Activated CD4-positive, CD25-positive, alpha-beta regulatory T cell treated with anti-CD3 and anti-CD28 coated beads, Interleukin-2, amount 50 U/mL, for 16 hours (primary cell): Measurements from ENCODE around the gene ACTN1.

ENCODE experiments used
- DNase-seq: peaks from one replicate; pipeline ENCODE4 v3.0.0-alpha.2; 2020; ENCODE audit warnings: low read depth, low spot score

Gene ACTN1

DNA sequence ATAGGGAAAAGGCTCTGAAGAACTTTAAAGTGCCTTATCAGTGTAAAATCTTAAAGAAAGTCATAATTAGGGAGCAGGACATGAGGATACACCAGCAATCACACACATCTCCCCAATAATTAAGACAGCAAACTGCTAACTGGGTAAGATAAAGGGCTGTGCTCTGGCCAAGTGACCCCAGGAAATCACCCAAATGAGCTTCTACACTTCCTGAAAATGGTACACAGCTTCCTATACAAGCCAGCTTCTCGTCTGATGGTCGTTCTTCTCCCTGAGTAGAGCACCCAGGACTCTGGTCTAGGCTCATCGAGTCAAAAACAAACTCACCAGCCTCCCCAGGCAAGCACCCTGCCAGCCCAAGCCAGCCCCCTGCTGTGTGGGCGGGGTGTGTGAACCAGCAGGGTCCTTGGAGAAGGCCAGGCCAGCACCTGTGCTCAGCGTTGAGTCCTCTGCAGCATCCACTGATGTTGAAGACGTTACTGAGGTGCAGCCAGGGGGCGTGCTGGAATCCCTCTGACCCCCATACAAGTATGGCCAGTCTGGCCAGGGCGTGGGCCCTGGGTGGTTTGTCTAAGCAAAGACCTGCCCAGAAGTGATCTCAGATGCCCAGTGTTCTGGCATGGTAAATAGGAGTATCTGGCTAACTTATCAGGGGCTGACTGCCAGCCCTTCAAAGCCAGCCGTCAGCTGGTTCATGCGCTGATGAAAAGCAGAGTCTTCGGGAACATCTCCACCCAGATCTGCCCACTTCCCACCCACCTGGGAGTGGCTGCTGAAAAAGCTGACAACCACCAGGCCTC lies 41.4 kb downstream of the ACTN1 start:
- no peak for DNase-seq

DNA sequence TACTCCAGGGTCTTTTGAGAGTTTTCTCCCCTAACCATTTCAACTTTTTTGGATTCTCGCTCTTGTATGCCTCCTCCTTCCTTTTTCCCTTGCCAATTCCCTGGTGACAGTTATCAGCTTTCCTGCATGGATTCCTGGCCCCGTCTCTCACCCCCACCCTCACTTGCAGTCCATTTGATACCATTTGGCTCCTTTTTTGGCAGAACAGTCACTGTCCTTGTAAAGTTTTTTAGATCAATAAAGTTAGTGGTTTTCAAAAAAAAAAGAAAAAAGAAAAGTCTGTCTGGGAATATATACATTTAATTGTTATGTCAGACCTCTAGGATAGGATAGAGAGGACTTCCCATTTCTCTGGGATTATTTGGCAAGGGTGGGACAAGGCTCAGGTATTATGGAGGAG lies 42.1 kb downstream of the ACTN1 start:
- no peak for DNase-seq

DNA sequence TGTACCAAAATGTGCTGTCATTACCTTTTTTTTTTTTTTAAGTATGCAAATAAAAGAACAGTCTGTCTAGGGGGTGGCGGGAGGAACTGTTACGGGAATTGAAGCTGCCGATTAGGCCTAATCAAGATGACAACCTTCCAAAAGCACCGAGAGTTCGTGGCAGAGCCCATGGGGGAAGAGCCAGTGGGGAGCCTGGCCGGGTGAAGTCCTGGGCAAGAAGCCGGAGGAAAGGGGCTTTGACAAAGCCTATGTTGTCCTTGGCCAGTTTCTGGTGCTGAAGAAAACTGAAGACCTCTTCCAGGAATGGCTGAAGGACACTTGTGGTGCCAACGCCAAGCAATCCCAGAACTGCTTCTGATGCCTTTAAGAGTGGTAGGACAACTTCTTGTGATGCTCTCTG lies 42.6 kb downstream of the ACTN1 start:
- no peak for DNase-seq

DNA sequence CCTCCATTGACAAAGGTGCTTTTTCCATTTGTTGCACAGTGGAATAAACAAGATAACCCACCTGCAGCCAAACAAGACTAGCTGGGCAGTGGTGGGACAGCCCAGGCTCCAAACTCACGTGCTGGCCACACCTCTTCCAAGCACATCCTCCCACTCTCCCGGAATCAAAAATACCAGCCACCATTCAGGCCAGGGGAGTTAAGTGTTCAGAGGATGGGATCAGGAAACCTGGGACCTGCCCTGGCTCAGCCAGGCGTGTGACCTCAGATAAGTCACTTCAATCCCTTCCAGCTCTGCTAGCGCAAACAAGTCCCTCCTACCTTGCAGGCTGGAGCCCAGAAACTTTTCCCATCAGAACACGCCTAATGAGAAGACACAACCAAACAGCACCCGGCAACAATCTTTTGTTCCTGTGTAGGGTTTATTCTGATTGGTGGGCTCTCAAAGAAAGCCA lies 43.3 kb downstream of the ACTN1 start:
- DNase-seq: no peak

DNA sequence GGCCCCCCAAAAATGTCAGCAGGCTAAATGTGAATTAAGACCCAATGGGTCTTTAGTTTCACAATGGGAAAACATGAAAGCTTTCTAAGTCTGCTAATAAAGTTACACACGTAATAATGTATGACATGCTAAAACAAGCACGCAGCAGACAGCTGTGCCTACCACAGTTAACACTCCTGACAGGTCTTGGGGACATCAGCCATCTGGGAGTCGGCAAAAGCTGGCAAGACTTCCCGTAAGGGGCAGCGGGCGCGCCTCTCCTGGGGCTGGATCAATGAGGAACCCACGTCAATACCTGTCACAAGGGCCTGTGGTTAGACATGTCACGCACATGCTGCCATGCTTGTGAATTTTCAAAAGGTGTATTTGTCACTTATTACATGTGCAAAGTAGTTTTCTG lies 45.0 kb downstream of the ACTN1 start:
- DNase-seq: no peak

DNA sequence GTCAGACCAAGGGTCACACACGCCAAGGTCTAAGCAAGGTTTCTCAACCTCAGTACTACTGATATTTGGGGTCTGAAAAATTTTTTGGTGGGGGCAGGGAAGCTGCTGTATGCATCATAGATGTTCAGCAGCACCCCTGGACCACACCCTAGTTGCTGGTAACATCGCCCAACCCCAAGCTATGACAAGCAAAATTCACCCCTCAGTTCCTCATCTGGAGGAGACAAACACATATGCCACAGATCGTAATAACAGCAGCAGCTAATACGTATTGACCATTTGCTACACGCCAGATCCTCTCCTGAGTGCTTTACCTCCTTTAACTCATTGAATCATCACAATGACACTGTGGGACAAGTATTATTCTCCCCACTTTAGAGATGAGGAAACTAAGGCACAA lies 46.4 kb downstream of the ACTN1 start:
- DNase-seq: no peak

DNA sequence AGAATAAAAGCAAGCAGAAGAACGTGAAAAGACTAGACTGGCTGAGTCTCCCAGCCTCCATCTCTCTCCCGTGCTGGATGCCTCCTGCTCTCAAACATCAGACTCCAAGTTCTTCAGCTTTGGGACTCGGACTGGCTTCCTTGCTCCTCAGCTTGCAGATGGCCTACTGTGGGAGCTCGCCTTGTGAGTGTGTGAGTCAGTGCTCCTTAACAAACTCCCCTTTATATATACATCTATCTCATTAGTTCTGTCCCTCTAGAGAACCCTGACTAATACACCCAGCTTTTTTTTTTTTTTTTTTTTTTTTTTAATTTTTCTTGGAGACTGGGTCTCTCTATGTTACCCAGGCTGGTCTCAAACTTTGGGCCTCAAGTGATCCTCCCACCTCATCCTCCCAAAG lies 46.9 kb downstream of the ACTN1 start:
- no peak for DNase-seq

DNA sequence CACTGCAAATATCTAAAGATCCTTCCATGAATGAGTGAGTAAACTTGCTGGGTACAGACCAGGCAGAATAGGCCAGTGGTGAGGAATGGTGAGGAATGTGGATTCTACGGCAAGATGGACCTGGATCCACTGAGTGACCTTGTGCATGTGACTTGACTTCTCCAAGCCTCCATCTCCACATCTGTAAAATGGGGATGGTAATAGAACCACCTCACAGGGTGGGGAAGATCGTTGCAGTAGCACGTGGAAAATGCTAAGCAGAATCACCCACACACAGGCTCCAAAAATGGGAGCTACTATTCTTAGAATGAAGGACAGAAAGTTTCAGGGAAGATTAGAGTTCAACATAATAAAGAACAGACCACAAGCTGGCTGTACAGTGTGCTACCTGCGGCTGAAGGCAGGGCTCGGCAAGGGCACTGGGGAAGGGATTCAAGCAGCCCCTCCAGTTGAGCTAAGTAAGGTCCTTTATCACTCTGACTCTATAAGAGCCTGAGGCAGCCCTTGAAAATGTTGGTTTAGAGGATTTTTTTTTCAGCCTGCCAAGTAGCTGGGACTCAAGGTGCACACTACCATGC lies 47.5 kb downstream of the ACTN1 start:
- no peak for DNase-seq

DNA sequence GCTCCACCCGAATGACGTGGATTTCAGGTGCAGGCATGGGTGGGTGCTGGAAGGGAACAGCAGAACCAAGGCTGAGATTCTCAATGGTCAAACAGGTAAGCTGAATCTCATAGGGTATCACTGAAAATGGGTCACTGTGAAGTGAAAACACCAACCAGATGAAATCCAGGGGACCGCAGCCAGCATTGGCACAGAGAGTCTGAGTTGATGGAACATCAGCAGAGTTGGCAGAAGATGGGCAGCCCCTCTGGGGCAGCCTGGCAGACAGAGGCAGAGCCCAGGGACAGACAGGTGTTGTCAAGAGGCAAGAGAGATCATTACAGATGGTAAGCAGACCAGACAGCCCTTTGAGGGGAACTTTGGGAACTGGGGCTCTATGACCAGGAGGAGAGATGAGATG lies 48.0 kb downstream of the ACTN1 start:
- no peak for DNase-seq

DNA sequence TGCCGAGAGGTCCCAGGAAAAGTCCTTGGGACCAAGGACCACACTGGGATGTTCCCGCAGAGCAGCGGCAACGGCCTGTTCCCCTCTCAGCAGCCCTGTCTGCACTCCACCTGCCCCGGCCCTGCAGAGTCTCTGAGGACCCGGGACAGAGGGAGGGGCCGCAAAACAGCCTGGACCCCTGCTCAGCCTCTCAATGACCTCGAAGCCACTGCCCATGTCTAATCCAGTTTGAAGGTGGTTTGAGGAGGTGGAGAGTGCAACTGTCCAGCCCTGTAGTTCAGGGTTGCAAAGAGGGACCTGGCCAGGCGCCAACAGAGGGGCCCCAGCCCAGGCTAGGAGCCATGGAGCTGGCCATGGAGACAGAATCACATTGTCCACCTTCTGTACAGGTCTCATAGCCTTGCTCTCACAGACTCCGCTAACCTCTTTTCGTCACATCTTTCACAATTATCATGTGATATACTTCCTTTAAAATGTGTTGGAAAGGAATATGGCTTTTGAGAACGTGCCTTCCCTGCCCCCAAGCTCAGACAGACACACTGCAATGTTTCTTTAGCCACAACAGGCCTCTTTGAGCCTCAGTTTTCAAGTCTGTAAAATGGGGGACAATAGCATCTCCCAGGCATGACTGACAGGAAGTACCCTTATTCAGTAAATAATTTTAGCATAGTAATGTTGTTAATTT lies 49.3 kb downstream of the ACTN1 start:
- DNase-seq: no peak

DNA sequence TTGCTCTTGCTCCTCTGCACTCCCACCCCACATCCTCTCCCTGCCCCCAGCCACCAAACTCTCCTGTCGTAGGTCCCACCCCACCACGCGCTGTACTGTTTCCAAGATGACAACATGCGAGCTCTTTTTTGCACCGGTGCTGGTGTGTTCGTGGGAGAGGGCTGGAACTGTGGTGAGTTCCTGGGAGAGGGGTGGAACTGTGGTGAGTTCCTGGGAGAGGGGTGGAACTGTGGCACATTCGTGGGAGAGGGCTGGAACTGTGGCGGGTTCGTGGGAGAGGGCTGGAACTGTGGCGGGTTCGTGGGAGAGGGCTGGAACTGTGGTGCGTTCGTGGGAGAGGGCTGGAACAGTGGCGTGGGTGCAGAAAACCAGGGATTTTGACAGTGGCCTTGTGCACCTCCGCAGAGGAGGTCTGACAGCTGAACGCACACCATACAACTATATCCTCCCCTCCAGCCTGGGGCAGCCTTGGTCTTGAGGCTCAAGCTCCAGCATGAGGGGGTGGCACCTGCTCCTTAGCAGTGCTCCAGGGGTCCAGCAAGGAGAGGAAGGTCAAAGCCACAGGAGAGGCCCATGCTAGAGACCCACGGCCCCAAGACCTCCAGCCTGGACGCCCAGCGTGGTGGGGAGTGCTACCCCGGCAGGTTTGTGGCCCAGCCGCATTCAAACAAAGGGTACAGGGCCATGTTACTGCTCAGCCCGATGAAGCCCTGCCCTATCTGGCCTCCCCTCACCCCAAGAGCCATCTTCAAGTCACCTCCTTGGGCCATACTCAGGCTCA lies 50.1 kb downstream of the ACTN1 start:
- DNase-seq: no peak

DNA sequence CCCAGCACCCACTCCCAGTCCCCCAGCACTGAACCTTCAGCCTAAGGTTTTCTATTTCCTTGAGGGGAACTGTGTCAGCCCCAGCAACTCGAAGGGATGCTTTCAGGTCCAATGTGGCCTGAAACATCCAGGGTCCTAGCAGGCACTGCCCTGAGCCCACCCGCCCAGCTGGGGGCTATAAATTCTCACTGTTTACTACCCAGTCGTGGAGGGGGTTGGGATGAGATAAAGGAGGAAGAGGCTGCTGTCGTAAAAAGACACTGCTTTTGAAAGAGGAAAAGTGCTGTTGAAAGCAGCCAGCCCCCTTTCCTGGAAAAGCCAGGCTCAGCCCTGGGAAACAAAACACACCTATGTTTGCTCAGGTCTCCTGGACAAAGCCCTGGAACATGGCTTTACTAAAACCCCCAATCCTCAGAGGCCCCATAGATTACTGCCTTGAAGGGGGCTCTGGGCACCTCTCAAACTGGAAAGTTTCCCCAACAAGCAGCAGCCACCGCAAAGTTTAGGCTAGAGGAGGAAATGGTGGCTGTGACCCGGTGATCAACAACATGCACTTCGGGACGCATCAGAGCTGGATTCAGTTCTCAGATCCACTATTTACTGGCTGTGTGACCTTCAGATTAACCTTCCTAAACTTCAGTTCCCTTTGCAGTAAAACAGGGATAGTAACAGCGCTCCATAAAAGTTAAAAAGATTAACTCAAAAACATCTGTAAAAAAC lies 51.0 kb downstream of the ACTN1 start:
- no peak for DNase-seq

DNA sequence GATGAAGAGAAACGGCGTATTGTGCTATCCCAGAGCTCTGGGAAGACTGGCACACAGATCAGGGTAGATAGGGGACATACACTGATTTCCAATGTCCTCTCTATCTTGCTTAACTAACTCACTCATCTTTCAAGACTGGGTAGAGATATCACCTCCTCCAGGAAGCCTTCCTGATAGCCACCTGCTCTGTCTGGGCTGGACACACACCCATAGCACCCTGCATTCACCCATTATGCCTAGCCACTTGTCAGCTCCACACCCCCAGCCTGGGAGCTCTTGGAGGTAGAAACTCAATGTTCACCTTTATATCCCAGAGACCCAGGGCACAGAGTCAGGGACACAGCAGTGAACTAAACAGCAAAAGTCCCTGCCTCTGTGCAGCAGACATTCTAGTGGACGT lies 52.0 kb downstream of the ACTN1 start:
- DNase-seq: no peak

DNA sequence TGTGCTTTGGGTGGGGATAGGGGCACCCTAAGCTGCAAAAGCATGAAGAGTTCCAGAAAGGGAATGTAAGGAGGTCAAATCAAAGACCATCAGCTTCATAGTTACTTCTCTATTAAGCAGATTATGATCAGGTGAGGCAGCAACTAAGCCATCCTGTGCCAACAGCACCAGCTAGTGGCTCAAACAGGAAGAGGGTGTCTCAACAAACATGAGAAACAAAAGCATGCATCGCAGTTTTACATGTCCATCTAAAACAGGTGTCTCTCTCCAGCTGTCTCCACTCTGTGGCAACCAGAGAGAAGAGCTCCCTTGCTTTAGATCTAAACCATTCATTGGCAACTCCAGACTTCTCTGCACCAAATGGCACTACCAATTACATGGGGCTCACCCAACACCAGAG lies 52.9 kb downstream of the ACTN1 start:
- DNase-seq: no peak

DNA sequence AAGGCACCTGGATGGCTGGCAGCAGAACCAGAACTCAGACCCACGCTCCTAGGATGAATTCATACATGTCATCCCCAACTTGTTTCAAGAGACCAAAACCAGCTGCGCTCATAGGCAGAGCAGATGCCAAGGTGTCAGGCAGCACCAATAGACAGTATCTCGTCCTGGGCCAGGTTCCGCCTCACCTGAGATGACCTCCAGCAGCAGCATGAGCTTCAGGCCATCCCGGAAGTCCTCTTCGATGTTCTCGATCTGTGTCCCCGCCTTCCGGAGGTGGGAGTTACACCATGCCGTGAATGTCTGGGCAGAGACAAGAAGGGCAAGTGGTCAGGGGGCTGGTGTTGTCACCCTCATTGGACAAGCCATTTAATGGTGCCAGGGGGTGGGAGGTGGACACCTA lies 53.7 kb downstream of the ACTN1 start:
- DNase-seq: no peak

DNA sequence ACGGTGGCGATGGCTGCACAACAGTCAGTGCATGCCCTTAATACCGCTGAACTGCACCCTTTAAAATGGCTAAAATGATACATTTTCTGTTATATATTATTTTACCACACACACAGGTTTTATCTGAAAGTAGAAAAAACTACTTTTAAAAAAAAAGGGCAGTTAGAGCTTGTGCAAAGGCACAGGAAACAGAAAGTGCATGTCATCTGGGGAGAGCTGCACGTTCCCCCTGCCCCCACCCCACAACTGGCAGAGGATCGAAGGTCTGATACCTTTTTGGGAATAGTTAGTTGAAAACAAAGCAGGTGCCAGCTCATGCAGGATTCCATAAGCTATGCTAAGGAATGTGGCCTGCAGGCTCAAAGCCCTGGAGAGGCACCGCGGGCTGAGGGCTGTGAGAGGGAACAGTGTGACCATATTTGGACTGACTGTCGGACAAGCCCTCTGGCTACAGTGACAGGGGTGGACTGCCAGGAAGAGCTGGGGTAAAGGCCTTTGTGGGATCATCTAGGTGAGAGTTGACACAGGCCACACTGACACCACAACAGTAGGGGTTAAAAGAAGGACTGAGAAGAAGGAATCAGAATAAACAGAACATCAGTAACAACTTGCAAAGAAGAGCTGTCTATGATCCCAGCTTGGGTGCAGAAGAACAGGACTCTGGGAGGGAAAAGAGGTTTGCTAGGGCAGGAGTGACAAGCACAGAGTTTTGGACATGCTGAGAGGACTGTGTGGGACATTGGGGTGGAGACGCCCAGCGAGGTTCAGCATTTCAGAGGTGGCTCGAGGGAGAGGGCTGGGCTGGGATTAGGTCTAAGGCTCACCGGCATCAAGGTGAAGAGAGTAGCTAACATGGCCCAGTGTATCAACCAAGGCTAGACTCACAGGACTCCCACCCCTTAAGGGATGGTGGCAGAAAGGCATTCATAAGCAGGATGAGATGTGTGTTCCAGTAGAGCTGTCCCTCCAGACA lies 54.6 kb downstream of the ACTN1 start:
- DNase-seq: no peak

DNA sequence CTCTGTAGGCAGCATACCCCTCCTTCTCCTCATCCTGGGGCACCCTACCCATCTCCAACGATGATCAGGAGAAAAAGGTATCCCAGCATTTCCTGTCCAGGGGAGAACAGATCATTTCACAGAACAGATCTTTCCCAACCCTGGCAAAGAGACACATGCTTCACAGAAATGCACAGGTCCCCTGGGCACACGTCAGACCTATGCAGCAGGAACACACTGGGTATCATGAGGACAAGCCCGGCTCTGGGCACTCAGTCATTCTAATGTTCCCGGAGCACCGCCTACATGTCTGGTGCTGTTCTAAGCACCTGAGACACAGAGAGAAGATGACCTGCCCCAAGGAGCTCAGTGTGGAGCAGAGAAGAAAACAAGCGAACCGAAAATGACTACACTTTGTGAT lies 56.2 kb downstream of the ACTN1 start:
- DNase-seq: no peak

DNA sequence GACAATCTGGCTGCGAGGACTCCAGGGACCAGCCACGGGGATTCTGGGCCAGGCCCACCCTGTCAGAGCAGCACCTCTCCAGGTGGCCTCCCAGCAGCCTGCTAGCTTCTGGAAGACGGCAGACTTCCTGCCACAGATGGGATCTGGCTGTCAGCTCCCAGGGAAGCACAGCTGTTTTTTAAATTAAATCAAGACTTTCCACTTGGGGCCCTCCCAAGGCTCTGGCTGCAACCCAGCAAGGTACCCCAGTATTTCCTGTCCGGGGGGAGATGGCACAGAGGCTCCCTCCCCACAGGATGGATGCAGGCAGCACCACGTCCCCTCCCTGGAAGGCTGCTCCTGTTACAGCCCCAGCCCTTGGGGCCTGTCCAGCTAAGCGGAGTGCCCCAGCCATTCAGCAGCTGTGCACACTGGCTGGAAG lies 56.9 kb downstream of the ACTN1 start:
- no peak for DNase-seq

DNA sequence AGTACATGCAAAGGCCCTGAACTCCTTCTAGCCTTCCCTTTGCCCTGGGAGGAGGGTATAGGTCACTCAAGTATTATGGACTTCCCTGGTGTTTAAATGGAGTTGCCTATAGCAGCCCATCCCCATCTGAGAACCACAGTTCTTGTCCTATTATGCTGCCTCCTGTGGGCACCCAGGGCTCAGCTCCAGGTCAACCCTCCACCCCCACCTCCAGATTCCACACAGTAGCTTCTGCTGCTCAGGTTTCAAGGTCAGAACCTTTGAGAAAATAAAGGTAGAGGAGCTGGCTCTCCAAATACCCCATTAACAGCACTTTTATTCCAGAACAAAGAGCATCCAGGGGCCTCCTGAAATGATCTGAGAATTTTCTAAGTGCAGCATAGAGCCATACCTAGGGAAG lies 57.4 kb downstream of the ACTN1 start:
- no peak for DNase-seq

DNA sequence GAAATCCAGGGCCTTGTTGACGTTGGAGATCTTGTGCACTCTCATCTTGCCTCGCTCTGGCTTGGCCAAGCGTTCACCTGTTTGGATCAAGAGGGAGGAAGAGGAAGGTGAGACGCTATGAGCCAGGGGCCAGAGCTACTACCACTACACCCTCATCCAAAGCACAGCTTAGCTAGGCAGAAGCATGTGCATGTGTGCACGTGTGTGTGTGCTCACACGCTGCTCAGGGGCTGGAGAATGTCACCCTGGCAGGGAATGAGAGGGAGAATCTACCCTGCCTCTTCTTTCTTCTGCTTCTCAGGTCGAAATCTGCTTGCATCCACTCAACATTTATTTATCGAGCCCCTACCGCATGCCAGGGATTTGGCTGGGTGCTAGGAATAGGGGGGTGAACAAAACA lies 58.1 kb downstream of the ACTN1 start:
- no peak for DNase-seq
